Neutrophil (primary cell): ENCODE measurements around the gene DGLUCY.

ENCODE experiments used
- H3K27ac ChIP-seq: fragments of 200-600 bp; sonication (generic); 2 replicates; pipeline ENCODE4 v1.5.1; 2016; ENCODE audit warnings: mild to moderate bottlenecking, moderate library complexity
- H3K27me3 ChIP-seq: fragments of 200-600 bp; sonication (generic); 2 replicates; pipeline ENCODE4 v1.6.0; 2016; ENCODE audit warnings: mild to moderate bottlenecking
- H3K36me3 ChIP-seq: fragments of 200-600 bp; sonication (generic); 2 replicates; pipeline ENCODE4 v1.5.1; 2017
- H3K4me1 ChIP-seq, 2 experiments: fragments of 200-600 bp in 1 of 2; sonication (generic) in 1 of 2; 1 replicate in 1 of 2; 2 replicates in 1 of 2; pipeline versions ENCODE4 v1.5.1 to v1.6.1; 2013 to 2016; ENCODE audit warnings: low read depth in 1 of 2, low read length in 1 of 2, mild to moderate bottlenecking in 1 of 2, moderate library complexity in 1 of 2; ENCODE audit not compliant: control insufficient read depth in 1 of 2, insufficient read depth in 1 of 2
- H3K4me3 ChIP-seq, 2 experiments: fragments of 200-600 bp in 1 of 2; sonication (generic) in 1 of 2; 1 replicate in 1 of 2; 2 replicates in 1 of 2; pipeline ENCODE4 v1.5.1; 2013 to 2016; ENCODE audit warnings: low read depth in 1 of 2, low read length in 1 of 2, mild to moderate bottlenecking in 1 of 2, moderate library complexity in 1 of 2
- H3K9me3 ChIP-seq: fragments of 200-600 bp; sonication (generic); 2 replicates; pipeline ENCODE4 v1.5.1; 2016
- CTCF ChIP-seq: fragments of 200-600 bp; sonication (generic); IDR thresholded peaks from 2 replicates; pipeline ENCODE4 v1.5.1; 2016; ENCODE audit warnings: antibody characterized with exemption

DGLUCY gene

DNA sequence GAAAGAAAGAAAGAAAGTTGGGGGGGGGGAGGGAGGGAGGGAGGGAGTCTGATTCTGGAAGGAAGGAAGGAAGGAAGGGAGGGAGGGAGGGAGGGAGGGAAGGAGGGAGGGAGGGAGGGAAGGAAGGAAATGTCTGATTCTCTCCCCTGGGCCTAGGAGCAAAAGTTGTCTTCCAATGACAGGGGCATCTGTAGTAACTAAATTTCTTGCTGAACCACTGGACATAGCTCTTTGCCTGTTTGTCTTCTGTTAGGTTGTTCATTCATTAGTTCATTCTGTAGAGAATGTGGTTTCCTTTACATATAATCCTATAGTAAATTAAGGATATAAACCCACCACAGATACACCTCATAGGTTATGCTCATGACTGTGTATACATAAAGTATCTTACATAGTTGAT lies 70.7 kb downstream of the DGLUCY start:
- Histone ChIP-seq H3K9me3 (peaks cover 3% of the 10 kb centered on the region), H3K4me3 (no peak overlapping the region), H3K27ac (no peak overlapping the region), H3K36me3 (peaks cover 95% of the 10 kb centered on the region), H3K27me3 (no peaks in the 10 kb centered on the region), H3K4me1 (no peaks in the 10 kb centered on the region)
- TF ChIP-seq CTCF: no peak

DNA sequence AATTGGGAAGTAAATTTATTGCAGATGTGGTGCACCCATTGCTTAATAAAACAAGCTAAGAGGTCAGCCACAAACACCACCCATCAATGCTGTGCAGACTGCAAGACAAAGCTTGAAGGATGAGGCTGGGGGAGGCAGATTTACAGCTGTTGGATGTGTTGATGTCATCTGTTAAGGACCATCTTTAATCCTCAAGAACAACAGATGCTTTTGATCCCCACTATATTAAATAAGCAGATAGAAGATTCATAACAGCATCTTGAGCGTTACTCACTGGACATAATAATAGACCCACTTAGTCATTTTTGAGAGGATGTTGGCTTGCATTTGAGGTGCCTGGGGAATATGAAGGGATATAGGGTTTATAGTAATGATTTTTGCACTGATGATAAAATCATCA lies 71.8 kb downstream of the DGLUCY start:
- Histone ChIP-seq H3K27me3 (no peaks in the 10 kb centered on the region), H3K4me3 (no peak overlapping the region), H3K36me3 (peaks cover 97% of the 10 kb centered on the region), H3K9me3 (peaks cover 3% of the 10 kb centered on the region), H3K27ac (no peak overlapping the region), H3K4me1 (no peaks in the 10 kb centered on the region)
- TF ChIP-seq CTCF: no peak

DNA sequence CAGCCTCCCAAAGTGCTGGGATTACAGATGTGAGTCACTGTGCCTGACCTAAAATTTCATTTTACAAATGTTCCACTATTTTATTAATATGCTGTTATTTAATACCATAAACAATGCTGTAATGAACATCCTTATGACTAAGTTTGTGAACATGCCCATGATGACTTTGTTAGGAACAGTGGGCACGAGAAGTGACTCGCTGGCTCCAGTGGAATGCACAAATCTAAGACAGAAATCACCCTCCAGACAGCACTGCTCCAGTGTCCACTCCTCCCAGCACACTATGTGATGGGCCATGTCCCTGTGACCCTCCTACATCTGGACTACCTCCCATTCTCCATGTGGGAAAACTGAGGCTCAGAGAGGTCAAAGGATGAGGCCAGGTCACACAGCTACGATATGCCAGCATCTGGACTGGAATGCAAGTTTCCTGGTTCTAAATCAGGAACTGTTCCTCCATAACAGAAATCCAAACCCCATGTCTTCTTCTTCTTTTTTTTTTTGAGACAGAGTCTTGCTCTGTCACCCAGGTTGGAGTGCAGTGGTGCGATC lies 72.7 kb downstream of the DGLUCY start:
- Histone ChIP-seq H3K4me1 (no peaks in the 10 kb centered on the region), H3K27me3 (no peaks in the 10 kb centered on the region), H3K36me3 (peaks cover 97% of the 10 kb centered on the region), H3K4me3 (no peak overlapping the region), H3K9me3 (peaks cover 3% of the 10 kb centered on the region), H3K27ac (no peak overlapping the region)
- no peak for TF ChIP-seq CTCF

DNA sequence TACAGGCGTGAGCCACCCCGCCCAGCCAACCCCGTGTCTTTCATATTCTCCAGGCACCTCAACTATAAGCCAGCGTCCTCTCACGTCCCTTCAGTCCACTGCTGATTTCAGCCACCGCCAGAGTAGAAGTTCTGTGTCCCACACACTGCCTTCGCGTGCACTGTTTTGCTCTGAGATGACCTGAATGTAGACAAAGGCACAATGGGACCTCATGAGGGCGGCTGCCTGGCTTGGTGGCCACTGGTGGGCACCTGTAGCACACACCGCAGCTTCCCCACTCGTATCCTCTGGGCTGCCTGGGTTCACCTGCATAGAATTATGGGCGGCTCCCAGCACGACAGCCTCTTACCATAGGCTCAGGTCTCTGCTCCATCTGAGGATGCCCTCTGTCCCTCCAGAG lies 73.4 kb downstream of the DGLUCY start:
- H3K27me3 ChIP-seq: no peaks in the 10 kb centered on the region
- H3K4me1 ChIP-seq: no peaks in the 10 kb centered on the region
- no peak for TF ChIP-seq CTCF
- H3K36me3 ChIP-seq: peaks cover 97% of the 10 kb centered on the region
- no peak overlapping the region for H3K4me3 ChIP-seq
- H3K27ac ChIP-seq: no peak overlapping the region
- peaks cover 3% of the 10 kb centered on the region for H3K9me3 ChIP-seq

DNA sequence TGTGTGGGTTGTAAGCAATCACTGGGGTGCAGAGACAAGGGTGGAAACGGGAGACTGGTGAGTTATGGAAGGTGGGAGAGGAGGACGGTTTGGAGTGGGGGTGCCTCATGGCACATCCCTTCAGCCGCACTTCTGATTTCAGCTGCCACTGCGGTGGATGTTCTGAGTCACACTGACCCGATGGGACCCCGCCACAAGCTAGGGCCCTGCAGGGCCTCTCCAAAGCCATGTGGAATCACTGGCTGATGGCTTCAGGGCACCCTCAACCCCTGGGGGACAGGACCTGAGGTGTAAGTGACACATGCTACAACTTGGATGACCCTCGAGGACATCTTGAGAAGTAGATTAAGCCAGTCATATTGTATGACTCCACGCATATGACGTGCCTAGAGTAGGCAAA lies 77.0 kb downstream of the DGLUCY start:
- no peak for TF ChIP-seq CTCF

DNA sequence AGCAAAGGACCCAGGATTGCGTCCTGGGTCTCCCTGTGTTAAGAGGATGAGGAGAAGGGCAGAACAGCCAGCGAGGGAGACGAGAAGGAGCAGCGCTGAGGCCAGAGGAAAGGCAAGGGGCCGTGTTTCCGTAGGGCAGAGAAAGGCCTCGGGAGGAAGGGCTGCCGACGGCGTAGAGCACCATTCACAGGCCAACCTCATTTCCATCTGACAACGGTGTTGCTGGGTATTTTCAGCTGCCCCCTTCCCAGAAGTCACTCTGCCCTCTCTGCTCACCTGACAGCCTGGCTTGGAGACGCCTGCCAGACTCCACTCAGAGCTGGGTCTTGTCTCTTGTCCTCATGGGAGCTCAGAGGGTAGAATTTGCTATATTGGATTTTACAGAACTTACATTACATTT lies 79.2 kb downstream of the DGLUCY start:
- Histone ChIP-seq H3K4me1 (no peaks in the 10 kb centered on the region), H3K27me3 (no peaks in the 10 kb centered on the region), H3K27ac (no peak overlapping the region), H3K4me3 (no peak overlapping the region), H3K9me3 (no peaks in the 10 kb centered on the region), H3K36me3 (peaks cover 96% of the 10 kb centered on the region)
- TF ChIP-seq CTCF: no peak

More for the DNA sequence above, 77.0 kb downstream of the DGLUCY start:
- Histone ChIP-seq H3K9me3 (no peaks in the 10 kb centered on the region), H3K36me3 (peaks cover 96% of the 10 kb centered on the region), H3K4me3 (no peak overlapping the region), H3K27ac (no peak overlapping the region), H3K4me1 (no peaks in the 10 kb centered on the region), H3K27me3 (no peaks in the 10 kb centered on the region)
